K562 (cell line): ENCODE measurements around the gene COPA. TPM values are rescaled to one million over a fixed set of nuclear protein-coding genes. Genes with fewer than 3 reads are reported as not detected.
A peak's percentile ranks its signal among the peaks of the same experiment; 100 is the strongest.

Source experiments
- BRF1 ChIP-seq: IDR thresholded peaks from 3 replicates; pipeline ENCODE4 v1.6.1; 2011; ENCODE audit warnings: borderline replicate concordance, mild to moderate bottlenecking; ENCODE audit not compliant: insufficient read length; ENCODE audit errors: extremely low read depth
- CSDE1 ChIP-seq, 2 experiments: fragments of 450-650 bp; IDR thresholded peaks; 2 replicates each; pipeline ENCODE4 v1.6.1; 2016; ENCODE audit warnings: mild to moderate bottlenecking in 1 of 2
- FOXJ3 ChIP-seq: sonication (generic); formaldehyde crosslinking; IDR thresholded peaks from 2 replicates; pipeline ENCODE4 v1.4.0; 2020; ENCODE audit warnings: mild to moderate bottlenecking, missing genetic modification reagents
- GABPB1 ChIP-seq: sonication (generic); formaldehyde crosslinking; IDR thresholded peaks from 2 replicates; pipeline ENCODE4 v1.8.0; 2022; ENCODE audit warnings: mild to moderate bottlenecking, missing genetic modification reagents
- KAT7 ChIP-seq: sonication (generic); formaldehyde crosslinking; IDR thresholded peaks from 2 replicates; pipeline ENCODE4 v1.8.0; 2022; ENCODE audit warnings: missing genetic modification reagents, mild to moderate bottlenecking, borderline replicate concordance
- MXD1 ChIP-seq: fragments of 250-450 bp; sonication (Bioruptor Pico); IDR thresholded peaks from 2 replicates; pipeline ENCODE4 v1.8.0; 2021; ENCODE audit warnings: borderline replicate concordance, mild to moderate bottlenecking, moderate library complexity; ENCODE audit not compliant: poor library complexity, severe bottlenecking
- PHF21A ChIP-seq: fragments of 450-650 bp; IDR thresholded peaks from 2 replicates; pipeline ENCODE4 v1.6.1; 2017; ENCODE audit warnings: low read depth, borderline replicate concordance
- POLR2B ChIP-seq: fragments of 450-650 bp; IDR thresholded peaks from 2 replicates; pipeline ENCODE4 v1.6.1; 2018; ENCODE audit warnings: low read depth; ENCODE audit not compliant: partially characterized antibody
- SAP30 ChIP-seq: fragments of 200-600 bp; sonication (generic); IDR thresholded peaks from 2 replicates; pipeline ENCODE4 v1.6.1; 2012; ENCODE audit warnings: borderline replicate concordance, low read depth, mild to moderate bottlenecking, moderate library complexity, low read length, control low read depth, inconsistent platforms; ENCODE audit not compliant: insufficient read depth, poor library complexity, severe bottlenecking
- U2AF1 ChIP-seq: fragments of 200-400 bp; formaldehyde crosslinking; optimal IDR thresholded peaks from 2 replicates; pipeline ENCODE3; 2017; ENCODE audit warnings: mild to moderate bottlenecking, low read depth, low read length, moderate library complexity
- XRCC3 ChIP-seq: fragments of 450-650 bp; IDR thresholded peaks from 2 replicates; pipeline ENCODE4 v1.6.1; 2017; ENCODE audit warnings: mild to moderate bottlenecking, moderate library complexity
- ZFP1 ChIP-seq: fragments of 450-650 bp; formaldehyde crosslinking; IDR thresholded peaks from 2 replicates; pipeline ENCODE4 v1.4.0; 2020; ENCODE audit warnings: mild to moderate bottlenecking, mixed read lengths
- ZNF12 ChIP-seq: sonication (generic); formaldehyde crosslinking; IDR thresholded peaks from 2 replicates; pipeline ENCODE4 v1.4.0; 2020; ENCODE audit warnings: mild to moderate bottlenecking, missing genetic modification reagents
- ZNF324 ChIP-seq: fragments of 250-450 bp; sonication (Bioruptor Pico); IDR thresholded peaks from 2 replicates; pipeline ENCODE4 v1.4.0; 2020; ENCODE audit warnings: mild to moderate bottlenecking
- ZNF407 ChIP-seq: fragments of 450-650 bp; IDR thresholded peaks from 2 replicates; pipeline ENCODE4 v1.6.1; 2016; ENCODE audit warnings: low read depth
- ZNF695 ChIP-seq: fragments of 450-650 bp; formaldehyde crosslinking; IDR thresholded peaks from 2 replicates; pipeline ENCODE4 v1.4.0; 2020; ENCODE audit warnings: mild to moderate bottlenecking, moderate library complexity
- ZNF766 ChIP-seq: fragments of 200-800 bp; sonication (Bioruptor generic); conservative IDR thresholded peaks from 2 replicates; pipeline ENCODE4 v1.6.1; 2016; ENCODE audit warnings: missing genetic modification characterization, missing compliant biosample characterization
- polyA plus RNA-seq, 8 experiments: library from polyadenylated mRNA; depleted of rRNA in 4 of 8; stranded (reverse) in 5 of 8; unstranded in 3 of 8; fragments of >200 nt; fragmentation: Nextera tagmentation in 2 of 8; fragmentation: Illumina TruSeq in 1 of 8; extraction: Ambion mirVana in 2 of 8; extraction: Trizol in 1 of 8; gene quantifications; 2 replicates each; pipeline versions ENCODE4 v1.2.1 to v1.2.3, GENCODE V29; 2011 to 2014; ENCODE audit warnings: inconsistent platforms in 1 of 8, missing spikeins in 1 of 8
- total RNA-seq, 7 experiments: library from RNA; depleted of rRNA in 6 of 7; stranded (reverse); fragments of >200 nt in 6 of 7; fragmentation: Illumina TruSeq in 2 of 7; extraction: Trizol in 2 of 7; gene quantifications; 2 replicates each; pipeline versions ENCODE4 v1.2.1 to v1.2.3, GENCODE V29; 2011 to 2021; ENCODE audit warnings: low replicate concordance in 1 of 7

Gene COPA
- total and polyA plus RNA-seq, 9 of the 15 experiments (the other 6 are each of a cell fraction or from before 2014, with no cell fraction given), result 49.8 to 222 (median 110) TPM

- TF ChIP-seq CSDE1 (IDR thresholded peaks at IDR 0.05), result peak in 1 of 2 experiments; percentile 64; a peak in 2 of 4 replicates
- no peak for TF ChIP-seq XRCC3
- no peak for TF ChIP-seq U2AF1
- no peak for TF ChIP-seq ZNF695 (CRISPR knock-in tag)
- TF ChIP-seq ZNF766 (CRISPR knock-in tag), result peak; percentile 35; the same call in 1 of the 2 replicates
- TF ChIP-seq PHF21A, result no peak
- TF ChIP-seq ZFP1 (CRISPR knock-in tag), result no peak
- peak; percentile 65 for TF ChIP-seq GABPB1
- no peak for TF ChIP-seq KAT7 (CRISPR knock-in tag)
- TF ChIP-seq FOXJ3 (CRISPR knock-in tag), result no peak
- no peak for TF ChIP-seq ZNF324 (CRISPR knock-in tag)
- TF ChIP-seq ZNF407, result 0 out of 2 replicates have a peak, but pooled peaks have one; percentile 46
- peak; percentile 43 for TF ChIP-seq SAP30
- peak; percentile 72; the same call in 1 of the 2 replicates for TF ChIP-seq ZNF12 (CRISPR knock-in tag)
- TF ChIP-seq BRF1, result no peak
- no peak for TF ChIP-seq MXD1 (CRISPR knock-in tag)
- peak; percentile 97 for TF ChIP-seq POLR2B
These were observed 80.9 kb downstream of the COPA start, which contains the start of gene DCAF8 (continued) for GRCh38 chr1:160261893-160262794.
